DMS 273 (cell line): ENCODE data around the gene KLHDC9.
"Not testable (repeated sequence)": the region's sequence is repeated elsewhere in the genome, so short reads cannot be mapped to it uniquely, and the experiment has no call there.

Experiments used
- DNase-seq: peaks from one replicate; lab custom pipeline; 2025; ENCODE audit not compliant: unreplicated experiment; lab: John Stamatoyannopoulos, UW

KLHDC9 gene, protein sequence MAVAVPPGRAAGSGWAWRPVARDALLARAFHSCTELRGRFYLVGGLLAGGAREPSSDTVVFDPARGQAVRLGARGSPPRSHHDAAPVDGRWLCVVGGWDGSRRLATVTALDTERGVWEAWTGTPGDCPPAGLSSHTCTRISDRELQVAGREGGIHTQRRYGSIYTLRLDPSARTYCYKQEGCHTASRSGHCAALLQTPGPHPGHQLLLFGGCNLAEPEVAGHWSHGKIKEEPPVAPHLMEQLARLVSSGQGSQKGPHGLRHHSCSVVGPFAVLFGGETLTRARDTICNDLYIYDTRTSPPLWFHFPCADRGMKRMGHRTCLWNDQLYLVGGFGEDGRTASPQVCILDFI

DNA sequence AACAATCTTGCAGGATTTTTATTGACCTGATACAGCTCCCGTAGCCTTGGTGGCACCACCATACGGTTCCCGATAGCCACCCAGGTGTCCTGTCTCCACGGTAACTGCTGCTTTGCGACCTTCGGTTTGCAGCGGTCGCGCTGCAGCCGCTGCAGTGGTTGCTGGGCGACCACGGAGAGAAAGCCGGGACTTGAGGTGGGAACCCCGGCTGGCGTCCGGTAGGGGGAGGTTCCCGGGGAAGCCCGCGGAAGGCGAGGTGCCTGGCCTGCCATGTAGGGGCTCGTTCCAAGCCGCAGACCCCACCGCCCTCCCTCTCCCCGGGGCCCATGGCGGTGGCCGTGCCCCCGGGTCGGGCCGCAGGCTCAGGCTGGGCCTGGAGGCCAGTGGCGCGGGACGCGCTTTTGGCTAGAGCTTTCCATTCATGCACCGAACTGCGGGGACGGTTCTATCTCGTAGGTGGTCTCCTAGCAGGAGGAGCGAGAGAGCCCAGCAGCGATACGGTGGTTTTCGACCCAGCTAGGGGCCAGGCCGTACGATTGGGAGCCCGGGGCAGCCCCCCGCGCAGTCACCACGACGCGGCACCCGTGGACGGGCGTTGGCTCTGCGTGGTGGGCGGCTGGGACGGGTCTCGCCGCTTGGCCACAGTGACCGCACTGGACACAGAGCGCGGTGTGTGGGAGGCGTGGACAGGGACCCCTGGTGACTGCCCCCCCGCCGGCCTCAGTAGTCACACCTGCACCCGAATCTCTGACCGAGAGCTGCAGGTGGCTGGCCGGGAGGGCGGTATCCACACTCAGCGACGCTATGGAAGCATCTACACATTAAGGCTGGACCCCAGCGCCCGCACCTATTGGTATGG is at the start of gene KLHDC9:
TSS of gene KLHDC9 (plus strand) at position 152 of the 859 bp plus-strand sequence. CDS start at position 327, 175 bp downstream.
- peak; percentile 94 for DNase-seq

DNA sequence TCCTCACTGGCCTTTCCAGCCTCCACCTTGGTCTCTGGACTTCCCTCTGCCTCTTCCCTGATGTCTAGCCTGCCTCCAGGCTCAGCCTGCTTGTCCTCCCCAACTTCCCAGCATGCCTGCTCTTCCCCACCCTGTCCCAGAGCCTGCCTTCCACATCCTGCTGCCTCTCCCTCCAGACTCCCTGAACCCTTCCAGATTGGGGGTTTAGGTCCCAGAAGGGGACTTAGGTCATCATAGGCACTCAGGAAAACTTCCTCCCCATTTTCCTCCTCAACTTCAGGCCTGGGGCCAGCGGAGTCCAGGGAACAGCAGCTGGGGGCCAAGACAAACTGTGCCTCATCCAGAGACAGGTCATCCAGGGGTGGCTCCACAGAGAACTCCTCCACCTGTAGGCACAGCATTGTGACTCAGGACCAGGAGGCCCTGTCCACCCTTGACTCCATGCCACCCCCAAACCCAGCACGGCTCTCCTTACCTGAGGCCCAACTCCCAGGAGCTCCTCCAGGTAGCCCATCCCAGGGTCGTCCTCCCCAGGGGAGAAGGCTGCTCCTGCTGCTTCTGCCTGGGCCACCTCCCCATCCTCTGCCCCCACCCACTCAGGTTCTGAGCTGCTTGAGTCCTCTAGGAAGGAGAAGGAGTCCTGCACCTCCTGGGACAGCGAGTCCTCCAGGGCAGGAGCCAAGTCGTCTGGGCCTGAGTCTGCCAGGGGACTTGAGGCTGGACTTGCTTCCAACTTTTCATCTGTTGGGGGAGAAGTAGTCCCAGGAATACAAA is 49.0 kb upstream of the KLHDC9 start:
- DNase-seq: no peak

DNA sequence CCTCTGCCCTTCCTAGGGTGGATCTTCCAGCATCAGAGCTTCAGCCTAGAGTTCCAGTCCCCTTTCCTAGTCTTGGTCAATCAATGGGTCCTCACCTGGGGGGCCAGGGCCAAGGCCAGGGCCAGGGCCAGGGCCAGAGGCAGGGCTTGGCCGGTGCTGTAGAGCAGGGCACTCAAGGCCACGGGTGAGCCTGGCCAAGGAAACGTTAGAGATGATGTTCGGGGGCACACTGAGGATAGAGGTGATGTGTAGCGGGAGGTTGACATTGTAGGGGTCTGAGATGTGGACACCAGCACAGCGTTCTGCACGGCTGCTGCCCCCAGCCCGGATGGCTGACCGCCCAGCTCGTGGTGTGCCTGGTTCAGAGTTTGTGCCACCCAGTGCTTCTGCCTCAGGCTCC is 46.9 kb upstream of the KLHDC9 start:
- no peak for DNase-seq

DNA sequence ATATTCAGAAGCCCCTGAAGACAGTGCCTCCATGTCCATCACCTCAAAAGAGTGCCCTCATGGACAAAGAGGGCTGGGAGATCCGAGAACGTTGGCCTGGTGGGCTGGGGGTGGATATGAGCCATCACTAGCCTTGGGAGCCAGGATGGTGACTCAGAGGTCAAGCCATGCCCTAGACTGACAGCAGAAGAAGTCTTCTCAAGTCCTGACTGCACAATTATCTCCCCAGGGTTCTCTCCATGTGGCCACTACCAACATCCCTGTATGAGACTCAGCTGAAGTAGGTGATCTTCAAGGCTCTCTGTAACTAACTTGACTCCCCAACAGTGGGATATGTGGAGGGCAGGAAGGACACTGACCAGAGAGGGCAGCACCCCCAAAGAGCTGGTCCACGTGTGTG is 45.3 kb upstream of the KLHDC9 start:
- no peak for DNase-seq

DNA sequence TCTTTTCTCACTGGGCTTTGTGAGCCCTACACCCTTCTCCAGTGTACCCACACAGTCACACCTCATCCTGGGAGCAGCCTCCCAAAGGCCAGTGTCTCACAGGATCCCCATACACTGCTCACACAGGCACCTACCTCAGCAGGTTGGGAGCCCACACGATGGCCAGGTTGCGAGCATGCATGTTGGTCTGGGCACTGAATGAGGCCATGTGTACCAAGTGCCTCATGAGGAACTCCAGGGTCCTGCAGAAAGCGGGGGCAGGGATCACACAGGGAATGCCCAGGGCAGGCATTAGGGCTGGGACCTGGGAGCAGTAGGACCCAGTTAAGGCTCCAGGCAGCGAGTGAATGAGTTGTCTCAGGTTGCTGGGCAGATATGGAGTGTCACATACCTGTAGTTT is 43.9 kb upstream of the KLHDC9 start:
- DNase-seq: no peak

DNA sequence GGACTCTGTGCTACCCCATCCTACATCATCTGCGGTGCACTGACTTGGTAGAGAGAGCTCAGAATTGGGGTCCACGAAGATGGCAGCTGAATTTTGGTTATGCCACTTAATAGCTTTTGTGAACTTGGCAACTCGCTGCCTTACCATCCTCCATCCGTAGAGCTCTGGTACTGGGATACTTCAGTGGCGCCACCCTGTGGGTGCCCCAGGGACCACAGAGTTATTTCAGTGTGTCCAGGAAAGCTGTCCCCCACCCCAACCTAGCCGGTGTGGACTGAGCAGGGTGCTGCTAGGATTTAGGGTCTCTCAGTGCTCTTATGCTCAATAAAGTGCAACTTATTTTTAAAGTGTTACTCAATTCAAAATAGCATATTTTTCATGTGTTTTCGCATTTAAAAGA is 43.4 kb upstream of the KLHDC9 start:
- DNase-seq: no peak

DNA sequence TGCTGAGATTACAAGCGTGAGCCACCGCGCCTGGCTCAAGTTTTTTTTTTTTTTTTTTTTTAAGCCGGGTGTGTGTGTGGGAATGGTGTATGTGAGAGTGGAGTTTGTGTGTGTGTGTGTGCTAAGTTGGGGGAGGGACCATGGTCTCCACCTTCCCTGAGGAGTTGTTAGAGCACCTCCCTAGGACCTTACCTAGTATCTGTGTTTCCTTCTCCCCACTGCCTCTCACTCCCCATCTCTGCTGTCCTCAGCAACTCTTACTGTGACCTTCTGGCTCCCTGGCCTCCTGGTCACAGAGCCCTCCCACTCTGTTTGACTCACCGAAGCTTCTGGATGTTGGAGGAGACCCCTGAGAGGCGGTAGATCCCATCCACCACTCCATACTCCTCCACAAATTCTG is 38.9 kb upstream of the KLHDC9 start:
- no peak for DNase-seq

DNA sequence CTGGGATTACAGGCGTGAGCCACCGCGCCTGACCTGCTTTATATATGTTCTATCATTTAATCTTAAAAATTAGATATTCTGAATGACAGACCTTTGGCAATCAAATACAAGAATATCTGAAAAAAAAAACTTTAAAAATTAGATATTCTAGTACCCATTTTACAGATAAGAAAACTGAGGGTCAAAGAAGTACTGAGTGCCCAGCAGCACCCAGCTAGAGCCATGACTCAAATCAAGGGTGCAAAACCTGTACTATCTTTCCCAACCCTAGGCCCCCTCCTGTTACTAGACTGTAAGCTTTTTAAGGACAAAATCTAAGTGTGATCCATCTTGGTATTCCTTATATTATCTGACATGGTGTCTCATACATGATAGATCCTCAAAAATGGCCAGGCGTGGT is 36.7 kb upstream of the KLHDC9 start:
- no peak for DNase-seq

DNA sequence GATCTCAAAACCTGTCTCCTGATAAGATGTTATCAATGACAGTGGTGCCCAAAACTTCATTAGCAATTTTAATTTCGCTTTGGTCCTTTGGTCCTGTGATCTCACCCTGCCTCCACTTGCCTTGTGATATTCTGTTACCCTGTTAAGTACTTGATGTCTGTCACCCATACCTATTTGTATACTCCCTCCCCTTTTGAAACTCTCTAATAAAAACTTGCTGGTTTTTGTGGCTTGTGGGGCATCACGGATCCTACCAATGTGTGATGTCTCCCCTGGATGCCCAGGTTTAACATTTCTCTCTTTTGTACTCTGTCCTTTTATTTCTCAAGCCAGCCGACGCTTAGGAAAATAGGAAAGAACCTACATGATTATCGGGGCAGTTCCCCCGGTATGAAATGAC is 34.2 kb upstream of the KLHDC9 start:
- DNase-seq: not testable (repeated sequence)

DNA sequence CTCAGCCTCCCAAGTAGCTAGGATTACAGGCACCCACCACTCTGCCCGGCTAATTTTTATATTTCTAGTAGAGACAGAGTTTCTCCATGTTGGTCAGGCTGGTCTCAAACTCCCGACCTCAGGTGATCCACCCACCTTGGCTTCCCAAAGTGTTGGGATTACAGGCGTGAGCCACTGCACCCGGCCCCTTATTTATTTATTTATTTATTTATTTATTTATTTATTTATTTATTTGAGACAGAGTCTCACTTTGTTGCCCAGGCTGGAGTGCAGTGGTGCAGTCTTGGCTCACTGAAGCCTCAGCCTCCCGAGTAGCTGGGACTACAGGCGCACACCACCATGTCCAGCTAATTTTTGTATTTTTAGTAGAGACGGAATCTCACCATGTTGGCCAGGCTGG is 32.5 kb upstream of the KLHDC9 start:
- DNase-seq: not testable (repeated sequence)

DNA sequence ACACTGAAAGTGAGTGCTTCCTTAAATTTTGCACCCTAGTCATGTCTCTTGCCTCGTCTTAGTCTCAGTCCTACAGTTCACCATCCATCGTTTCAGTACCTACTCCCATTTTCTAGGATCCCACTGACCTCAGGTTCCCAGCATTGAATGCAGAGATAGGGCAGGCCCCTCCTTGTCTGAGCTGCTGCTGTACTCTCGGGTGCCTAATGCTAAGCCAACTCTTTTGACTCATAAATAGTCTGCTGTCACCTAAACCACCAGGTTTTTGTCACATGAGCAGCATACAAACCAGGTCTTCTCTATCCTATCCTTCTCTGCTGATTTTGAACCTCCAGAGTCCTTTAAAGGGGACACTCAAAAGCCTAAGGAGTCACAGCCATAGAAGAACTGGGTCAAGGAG is 31.5 kb upstream of the KLHDC9 start:
- DNase-seq: no peak

DNA sequence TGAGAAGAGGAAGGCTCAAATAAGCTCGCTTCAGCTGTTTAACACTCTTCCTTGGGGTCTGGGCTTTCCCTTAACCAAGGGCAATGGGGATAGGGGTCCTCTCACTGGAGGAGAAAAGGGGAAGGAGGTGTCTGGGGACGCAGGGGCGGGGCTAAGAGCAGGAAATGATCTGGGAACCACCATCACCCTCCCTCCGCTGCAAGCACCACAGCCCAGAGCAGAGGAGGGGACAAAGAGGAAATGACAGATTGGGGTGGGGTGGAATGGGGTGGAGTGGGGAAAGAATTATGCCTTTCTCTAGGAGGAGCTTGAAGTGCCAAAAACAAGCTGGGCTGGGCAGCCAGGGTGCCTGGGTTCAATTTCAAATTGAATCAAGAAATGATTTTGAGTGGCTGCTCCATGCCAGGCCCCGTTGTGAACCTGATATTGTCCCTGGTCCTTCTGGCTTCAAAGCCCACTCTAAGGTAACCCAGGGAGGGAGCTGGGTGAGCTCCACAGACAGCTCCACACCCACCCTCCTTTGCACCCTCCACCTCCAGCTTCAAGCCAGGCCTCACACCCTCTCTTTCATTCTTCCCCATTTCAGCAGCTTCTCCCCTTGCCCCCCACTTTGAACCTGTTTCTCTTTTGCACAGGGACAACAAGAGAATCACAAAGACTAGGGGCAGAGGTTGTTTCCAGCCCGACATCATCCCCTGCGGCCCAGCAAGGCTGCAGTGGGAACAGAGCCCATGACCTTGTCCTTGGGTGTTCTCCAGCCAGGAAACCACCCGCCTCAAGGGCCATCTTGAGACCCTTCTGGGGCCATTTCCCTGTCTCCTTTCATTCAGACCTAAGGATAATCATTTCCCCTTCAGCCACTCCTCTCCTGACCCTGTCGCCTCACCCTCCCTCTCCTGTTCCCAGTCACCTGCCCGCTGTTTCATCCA is 29.6 kb upstream of the KLHDC9 start:
- DNase-seq: no peak

DNA sequence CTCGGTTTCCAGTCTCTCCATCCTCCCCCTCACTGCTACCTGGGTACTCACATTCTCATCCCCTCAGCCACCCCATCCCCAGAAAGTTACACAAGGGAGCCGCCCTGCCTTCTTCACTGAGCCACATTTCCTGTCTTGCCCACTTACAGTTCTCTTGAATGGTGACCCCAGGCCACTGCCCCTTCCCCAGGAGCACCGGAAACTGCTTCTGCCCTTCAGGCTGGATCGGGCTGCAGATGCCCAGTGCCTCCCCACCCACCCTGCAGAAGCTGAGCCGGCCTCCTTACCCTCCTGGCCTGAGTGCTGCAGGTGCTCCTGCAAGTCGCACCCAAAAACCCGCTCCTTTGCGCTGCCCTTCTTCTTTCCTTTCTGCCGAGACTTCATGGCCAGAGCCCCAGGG is 28.9 kb upstream of the KLHDC9 start:
- DNase-seq: no peak

DNA sequence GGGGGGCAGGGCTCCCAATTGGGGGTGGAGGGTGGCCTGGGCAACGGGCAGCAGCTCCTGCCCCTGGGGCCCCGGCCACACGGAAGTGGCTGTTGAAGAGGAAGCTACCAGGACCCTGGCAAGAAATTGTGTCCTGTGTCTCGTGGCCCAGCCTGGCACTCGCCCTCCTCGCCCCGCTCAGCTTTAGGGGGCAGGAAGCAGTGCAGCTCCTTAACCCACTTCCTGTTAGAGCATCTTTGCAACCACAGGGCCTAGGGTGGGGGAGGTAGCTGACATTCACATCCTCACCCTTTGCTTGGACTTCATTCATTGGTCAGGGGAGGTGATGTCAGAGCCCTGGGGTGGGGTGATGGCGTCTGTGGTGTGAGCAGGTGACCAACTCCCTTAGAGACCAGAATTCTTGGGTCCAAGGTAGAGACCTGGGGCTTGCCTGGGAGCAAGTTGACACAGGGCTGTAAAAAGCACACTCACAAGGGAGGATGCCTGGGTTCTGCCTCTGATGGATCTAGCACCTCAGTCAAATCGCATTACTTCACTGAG is 28.4 kb upstream of the KLHDC9 start, which contains the start of gene ARHGAP30:
TSS of gene ARHGAP30 (minus strand) at position 161 of the 540 bp plus-strand sequence. CDS start 267 bp downstream, outside the sequence.
- no peak for DNase-seq

DNA sequence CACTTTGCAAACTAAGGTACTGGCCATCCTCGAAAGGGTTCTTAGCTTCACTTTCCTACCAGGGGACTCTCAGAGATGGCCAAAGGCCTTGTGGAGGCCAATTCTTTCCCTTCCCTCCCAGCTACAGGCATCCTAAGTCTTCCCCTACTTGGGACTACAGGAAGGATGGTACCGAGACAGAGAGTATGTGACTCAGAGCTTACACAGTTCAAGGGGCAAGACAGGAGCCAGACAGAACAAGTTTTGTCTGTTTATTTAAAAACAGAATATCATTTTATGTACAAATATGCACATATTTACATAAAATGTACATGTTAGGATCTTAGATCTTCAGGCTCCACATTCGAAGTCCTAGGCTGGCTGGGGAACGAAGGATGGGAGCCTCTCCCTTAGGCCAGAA is 27.4 kb upstream of the KLHDC9 start:
- DNase-seq: no peak

DNA sequence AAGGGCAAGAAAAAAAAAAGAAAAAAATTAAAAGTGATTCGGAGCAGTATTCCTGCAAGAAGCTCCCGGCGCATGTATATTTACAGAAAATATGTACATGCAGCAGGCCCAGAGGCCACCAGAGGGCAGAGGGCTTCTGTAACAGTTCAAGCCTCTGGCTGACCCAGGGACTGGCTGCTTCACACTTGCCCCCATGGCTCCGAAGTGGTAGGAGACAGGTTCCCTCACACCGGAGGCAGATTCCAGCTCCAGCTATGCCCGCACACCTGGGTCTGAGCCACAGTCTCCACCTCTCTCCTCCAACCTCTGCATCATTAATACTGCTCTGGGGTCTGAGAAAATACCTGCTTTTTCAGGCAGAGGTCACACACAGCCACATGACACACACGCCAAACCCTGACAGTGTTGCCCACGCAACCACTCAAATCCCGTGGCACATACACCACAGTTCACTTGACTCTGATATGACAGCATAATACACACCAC is 26.2 kb upstream of the KLHDC9 start:
- peak; percentile 69 for DNase-seq

DNA sequence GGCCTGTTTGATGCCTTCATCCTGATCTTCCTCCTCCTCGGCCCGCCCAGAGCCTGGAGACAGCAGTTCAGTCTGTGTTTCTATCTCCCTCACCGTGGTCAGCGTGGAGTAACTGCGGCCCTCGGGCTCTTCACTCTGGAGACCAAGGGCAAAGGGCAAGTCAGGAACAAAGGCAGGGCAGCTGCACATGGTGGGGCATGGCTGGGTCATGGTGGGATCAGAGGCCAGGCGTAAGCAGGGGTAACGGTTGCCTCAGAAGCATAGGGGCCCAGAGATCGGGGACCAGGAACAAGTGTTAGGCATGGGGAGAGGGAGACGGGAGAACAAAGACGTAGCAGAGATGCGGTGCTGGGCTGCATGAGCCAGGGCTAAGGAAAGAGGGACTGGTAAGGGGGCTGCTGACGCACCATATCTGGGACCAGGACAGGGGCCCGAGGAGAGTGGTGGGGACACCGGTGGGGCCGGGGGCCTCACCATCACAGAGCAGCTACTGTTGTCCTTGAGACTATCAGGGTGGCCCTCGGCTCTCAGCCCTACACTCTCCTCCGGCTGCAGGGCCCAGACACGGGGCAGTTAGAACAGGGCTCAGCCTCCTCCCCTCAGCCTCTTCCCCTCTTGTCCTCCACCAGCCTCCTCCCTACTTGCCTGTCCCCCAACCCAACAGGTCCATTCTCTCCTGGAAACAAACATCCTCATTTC is 25.3 kb upstream of the KLHDC9 start:
- no peak for DNase-seq

DNA sequence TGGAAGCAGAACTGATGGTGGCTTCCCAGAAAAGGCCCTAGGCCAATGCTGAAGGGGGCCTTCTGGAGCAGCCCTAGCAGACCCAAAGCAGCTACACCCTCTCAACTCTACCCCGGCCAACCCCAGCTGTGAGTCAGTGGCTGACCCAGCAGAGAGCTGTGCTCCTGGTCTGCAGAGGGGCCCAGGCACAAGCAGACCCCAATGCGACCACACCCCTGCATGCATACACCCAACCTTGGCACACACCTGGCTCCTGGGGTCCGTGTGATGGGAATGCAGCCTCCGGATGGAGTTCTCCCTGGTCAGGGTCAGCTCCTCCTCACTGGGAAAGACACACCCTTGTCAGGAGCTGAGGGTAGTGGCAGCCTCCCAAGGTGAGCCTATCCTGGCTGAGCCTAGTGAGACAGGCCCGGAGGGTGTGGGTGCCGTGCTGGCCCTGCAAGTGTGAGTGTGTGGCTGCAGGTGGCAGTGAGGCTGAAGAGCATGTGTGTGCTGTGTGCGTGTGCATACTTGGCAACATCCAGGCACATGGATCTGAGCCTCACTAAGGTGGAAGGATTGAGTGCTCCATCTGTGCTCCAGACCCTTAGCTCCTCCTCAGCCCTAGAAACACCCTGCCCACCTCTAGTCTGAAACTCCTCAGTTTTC is 24.6 kb upstream of the KLHDC9 start:
- DNase-seq: no peak
